ENCODE measurements around the gene LAPTM4A.

GRCh38 chr2:20008703-20009102 is 42.7 kb downstream of the LAPTM4A start:
- TF ChIP-seq POLR2AphosphoS5 (IDR thresholded peaks at IDR 0.05; ENCODE audit: low read depth, low read length): no peak
- no peak for TF ChIP-seq POLR2A (IDR thresholded peaks at IDR 0.05; ENCODE audit: low read depth, low read length)
